ENCODE data around the gene RUBCN.

DNA sequence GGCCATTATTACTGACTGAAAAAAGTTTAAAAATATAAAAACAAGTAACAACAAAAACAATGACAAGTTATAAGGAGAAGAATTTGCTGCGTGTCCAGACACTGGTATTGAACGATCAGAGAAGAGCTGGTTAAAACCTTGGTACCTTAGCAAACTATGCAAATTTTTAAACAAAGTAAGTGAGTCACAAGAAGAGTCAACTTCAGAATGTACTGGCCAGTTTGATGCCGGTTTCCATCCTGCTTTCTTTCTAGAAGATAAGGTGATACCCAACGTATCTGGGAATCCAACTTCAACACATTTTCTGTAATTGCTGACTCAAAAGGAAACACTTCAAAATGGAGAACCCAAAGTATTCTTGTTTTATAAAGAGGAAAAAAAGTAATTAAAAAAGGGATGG lies 49.8 kb downstream of the RUBCN start:
- TF ChIP-seq, protein P1, sequence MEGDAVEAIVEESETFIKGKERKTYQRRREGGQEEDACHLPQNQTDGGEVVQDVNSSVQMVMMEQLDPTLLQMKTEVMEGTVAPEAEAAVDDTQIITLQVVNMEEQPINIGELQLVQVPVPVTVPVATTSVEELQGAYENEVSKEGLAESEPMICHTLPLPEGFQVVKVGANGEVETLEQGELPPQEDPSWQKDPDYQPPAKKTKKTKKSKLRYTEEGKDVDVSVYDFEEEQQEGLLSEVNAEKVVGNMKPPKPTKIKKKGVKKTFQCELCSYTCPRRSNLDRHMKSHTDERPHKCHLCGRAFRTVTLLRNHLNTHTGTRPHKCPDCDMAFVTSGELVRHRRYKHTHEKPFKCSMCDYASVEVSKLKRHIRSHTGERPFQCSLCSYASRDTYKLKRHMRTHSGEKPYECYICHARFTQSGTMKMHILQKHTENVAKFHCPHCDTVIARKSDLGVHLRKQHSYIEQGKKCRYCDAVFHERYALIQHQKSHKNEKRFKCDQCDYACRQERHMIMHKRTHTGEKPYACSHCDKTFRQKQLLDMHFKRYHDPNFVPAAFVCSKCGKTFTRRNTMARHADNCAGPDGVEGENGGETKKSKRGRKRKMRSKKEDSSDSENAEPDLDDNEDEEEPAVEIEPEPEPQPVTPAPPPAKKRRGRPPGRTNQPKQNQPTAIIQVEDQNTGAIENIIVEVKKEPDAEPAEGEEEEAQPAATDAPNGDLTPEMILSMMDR (IDR thresholded peaks at IDR 0.05): no peak
- TF ChIP-seq POLR2AphosphoS5 (IDR thresholded peaks at IDR 0.05; ENCODE audit: low read depth, low read length) (no peak), TCF7L2 (IDR thresholded peaks at IDR 0.05; ENCODE audit: low read depth, low read length) (no peak), SIN3A (IDR thresholded peaks at IDR 0.05; ENCODE audit: borderline replicate concordance, insufficient read depth, low read depth, low read length) (no peak)

Measured in Panc1 (cell line).